ENCODE measurements around the gene ARMC8. TPM values are rescaled to one million over a fixed set of nuclear protein-coding genes. Genes with fewer than 3 reads are reported as not detected.

ARMC8 gene
- total RNA-seq, 1 donor from 2014 or later: 46.5 TPM

- H3K4me1 Mint-ChIP-seq (ENCODE audit: unreplicated experiment): peaks cover 11% of the 10 kb centered on the region
- peak overlapping the region; percentile 44 for H3K4me3 Mint-ChIP-seq (ENCODE audit: unreplicated experiment)
- DNase-seq (ENCODE audit: extremely low spot score, unreplicated experiment): peak; percentile 4
- peaks cover 13% of the 10 kb centered on the region for H3K27me3 Mint-ChIP-seq (ENCODE audit: unreplicated experiment)
- no peak overlapping the region for H3K27ac Mint-ChIP-seq (ENCODE audit: unreplicated experiment)
- TF ChIP-seq, protein P1, sequence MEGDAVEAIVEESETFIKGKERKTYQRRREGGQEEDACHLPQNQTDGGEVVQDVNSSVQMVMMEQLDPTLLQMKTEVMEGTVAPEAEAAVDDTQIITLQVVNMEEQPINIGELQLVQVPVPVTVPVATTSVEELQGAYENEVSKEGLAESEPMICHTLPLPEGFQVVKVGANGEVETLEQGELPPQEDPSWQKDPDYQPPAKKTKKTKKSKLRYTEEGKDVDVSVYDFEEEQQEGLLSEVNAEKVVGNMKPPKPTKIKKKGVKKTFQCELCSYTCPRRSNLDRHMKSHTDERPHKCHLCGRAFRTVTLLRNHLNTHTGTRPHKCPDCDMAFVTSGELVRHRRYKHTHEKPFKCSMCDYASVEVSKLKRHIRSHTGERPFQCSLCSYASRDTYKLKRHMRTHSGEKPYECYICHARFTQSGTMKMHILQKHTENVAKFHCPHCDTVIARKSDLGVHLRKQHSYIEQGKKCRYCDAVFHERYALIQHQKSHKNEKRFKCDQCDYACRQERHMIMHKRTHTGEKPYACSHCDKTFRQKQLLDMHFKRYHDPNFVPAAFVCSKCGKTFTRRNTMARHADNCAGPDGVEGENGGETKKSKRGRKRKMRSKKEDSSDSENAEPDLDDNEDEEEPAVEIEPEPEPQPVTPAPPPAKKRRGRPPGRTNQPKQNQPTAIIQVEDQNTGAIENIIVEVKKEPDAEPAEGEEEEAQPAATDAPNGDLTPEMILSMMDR (IDR thresholded peaks at IDR 0.05): no peak
- no peaks in the 10 kb centered on the region for H3K9me3 Mint-ChIP-seq (ENCODE audit: unreplicated experiment)
- no peaks in the 10 kb centered on the region for H3K36me3 Mint-ChIP-seq (ENCODE audit: unreplicated experiment)
These were observed 141.2 kb downstream of the ARMC8 start for GRCh38 chr3:138328341-138328740.

- TF ChIP-seq, protein P1 (IDR thresholded peaks at IDR 0.05): peak; percentile 45
- Mint-ChIP-seq H3K4me3 (ENCODE audit: unreplicated experiment) (peak within 1 kb of the TSS; percentile 81), H3K27ac (ENCODE audit: unreplicated experiment) (no peak within 1 kb of the TSS), H3K27me3 (ENCODE audit: unreplicated experiment) (peaks cover 20% of the 10 kb centered on the region), H3K4me1 (ENCODE audit: unreplicated experiment) (peaks cover 11% of the 10 kb centered on the region), H3K9me3 (ENCODE audit: unreplicated experiment) (no peaks in the 10 kb centered on the region), H3K36me3 (ENCODE audit: unreplicated experiment) (no peaks in the 10 kb centered on the region)
- peak; percentile 88 for DNase-seq (ENCODE audit: extremely low spot score, unreplicated experiment)
These were observed 142.3 kb downstream of the ARMC8 start, which contains the start of gene NME9 for GRCh38 chr3:138329127-138329983. Gene NME9, minus strand, starts transcription at chr3:138329851. Its CDS starts 516 bp downstream, at chr3:138329335.

GRCh38 chr3:138329984-138330293, 142.8 kb downstream of the ARMC8 start:
- Mint-ChIP-seq H3K36me3 (ENCODE audit: unreplicated experiment) (no peaks in the 10 kb centered on the region), H3K27me3 (ENCODE audit: unreplicated experiment) (peaks cover 26% of the 10 kb centered on the region), H3K4me3 (ENCODE audit: unreplicated experiment) (peak overlapping the region; percentile 81), H3K27ac (ENCODE audit: unreplicated experiment) (no peak overlapping the region), H3K9me3 (ENCODE audit: unreplicated experiment) (no peaks in the 10 kb centered on the region), H3K4me1 (ENCODE audit: unreplicated experiment) (peaks cover 11% of the 10 kb centered on the region)
- no peak for DNase-seq (ENCODE audit: extremely low spot score, unreplicated experiment)
- TF ChIP-seq, protein P1 (IDR thresholded peaks at IDR 0.05): no peak

DNA sequence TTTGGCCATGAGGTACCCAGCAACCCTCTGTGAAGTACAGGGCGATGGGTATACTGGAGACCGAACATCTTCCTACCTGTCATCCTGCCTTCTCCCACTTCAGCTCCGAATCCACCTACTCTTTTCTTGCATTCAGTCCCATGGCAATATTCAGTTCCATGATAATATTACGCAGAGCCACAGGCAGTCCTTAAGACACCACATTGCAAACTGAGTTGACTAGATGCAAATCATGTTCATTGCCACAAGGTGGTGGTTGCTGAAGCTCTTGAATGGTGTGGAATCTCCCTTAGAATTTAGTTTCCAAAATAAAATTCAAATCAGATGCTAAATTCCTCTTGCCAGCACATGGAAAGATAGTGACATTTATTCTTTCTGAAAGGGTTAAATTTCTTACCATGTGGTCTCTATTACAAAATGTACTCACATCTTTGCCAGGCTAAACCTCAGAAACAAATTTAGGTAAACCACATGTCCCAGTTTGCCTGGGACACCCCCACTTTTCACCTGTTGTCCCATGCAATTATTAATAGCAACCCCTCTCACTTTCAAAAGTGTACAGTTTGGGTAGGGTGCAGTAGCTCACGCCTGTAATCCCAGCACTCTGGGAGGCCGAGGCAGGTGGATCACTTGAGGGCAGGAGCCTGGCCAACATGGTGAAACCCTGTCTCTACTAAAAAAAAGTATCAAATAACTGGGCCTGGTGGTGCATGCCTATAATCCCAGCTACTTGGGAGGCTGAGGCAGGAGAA, 144.2 kb downstream of the ARMC8 start:
- Mint-ChIP-seq H3K36me3 (ENCODE audit: unreplicated experiment) (no peaks in the 10 kb centered on the region), H3K4me1 (ENCODE audit: unreplicated experiment) (peaks cover 11% of the 10 kb centered on the region), H3K27ac (ENCODE audit: unreplicated experiment) (no peak overlapping the region), H3K4me3 (ENCODE audit: unreplicated experiment) (no peak overlapping the region), H3K9me3 (ENCODE audit: unreplicated experiment) (no peaks in the 10 kb centered on the region), H3K27me3 (ENCODE audit: unreplicated experiment) (peaks cover 39% of the 10 kb centered on the region)
- TF ChIP-seq, protein P1 (IDR thresholded peaks at IDR 0.05): peak; percentile 39
- no peak for DNase-seq (ENCODE audit: extremely low spot score, unreplicated experiment)

Measured in osteocyte (in vitro differentiated cells).